ENCODE results near the gene SLIT3.

- no peak for TF ChIP-seq POLR2A (IDR thresholded peaks at IDR 0.05)
- TF ChIP-seq POLR2AphosphoS5 (IDR thresholded peaks at IDR 0.05) = no peak
Measured at GRCh38 chr5:168693883-168694282, 607.1 kb downstream of the SLIT3 start.

Data from breast epithelium (tissue), 3 donors.